Left lung (tissue), 10 donors: Measurements from ENCODE around the gene LIM2. TPM values are rescaled to one million over a fixed set of nuclear protein-coding genes. Genes with fewer than 3 reads are reported as not detected.
"Not testable (repeated sequence)": the region's sequence is repeated elsewhere in the genome, so short reads cannot be mapped to it uniquely, and the experiment has no call there.

Source experiments
- ATAC-seq: fragments of 200-7000 bp; cut with Tn5 transposase; one replicate; pipeline ENCODE4 v1.9.1; 2020; ENCODE audit warnings: moderate library complexity
- DNase-seq, 4 donors: peaks; one replicate each; pipeline ENCODE4 v3.0.0-alpha.2; 2013 to 2020
- H3K27ac ChIP-seq, 2 donors: fragments of 200-600 bp; sonication (generic) in 1 of 2; one replicate each; pipeline versions ENCODE4 v1.5.0 to v1.8.0; 2020 to 2021
- H3K27me3 ChIP-seq, 2 donors: fragments of 200-600 bp; sonication (generic) in 1 of 2; one replicate each; pipeline versions ENCODE4 v1.5.0 to v1.8.0; 2020 to 2021
- H3K36me3 ChIP-seq, 2 donors: fragments of 200-600 bp; sonication (generic) in 1 of 2; one replicate each; pipeline versions ENCODE4 v1.5.0 to v1.8.0; 2020 to 2021
- H3K4me1 ChIP-seq, 2 donors: fragments of 200-600 bp; one replicate each; pipeline ENCODE4 v1.8.0; 2021
- H3K4me3 ChIP-seq, 2 donors: fragments of 200-600 bp; sonication (generic) in 1 of 2; one replicate each; pipeline versions ENCODE4 v1.5.0 to v1.8.0; 2020 to 2021; ENCODE audit warnings: mild to moderate bottlenecking in 1 of 2
- H3K9me3 ChIP-seq, 2 donors: fragments of 200-600 bp; sonication (generic) in 1 of 2; one replicate each; pipeline versions ENCODE4 v1.5.0 to v1.8.0; 2020 to 2021
- CTCF ChIP-seq, 2 donors: fragments of 200-600 bp; sonication (generic) in 1 of 2; IDR thresholded peaks; one replicate each; pipeline versions ENCODE4 v1.5.0 to v1.8.0; 2021; ENCODE audit warnings: antibody characterized with exemption in 2 of 2
- intact Hi-C, 2 donors: fragments of 100-400 bp; cut with DNase I; formaldehyde crosslinking; loops; one replicate each; pipeline versions ENCODE4 v1.11.2 to v1.14.2; 2022
- polyA plus RNA-seq, 6 donors: library from polyadenylated mRNA; unstranded; fragments of 120-200 nt; gene quantifications; one replicate each; pipeline ENCODE4 v1.2.1, GENCODE V29; 2013; ENCODE audit not compliant: insufficient read length in 6 of 6
- total RNA-seq, 2 donors: library from RNA; stranded (reverse); fragmentation: NEBNext Ultra II Directional; extraction: Animal tissue kit (Norgen Biotek cat#: 25700); gene quantifications; one replicate each; pipeline ENCODE4 v1.2.1, GENCODE V29; 2021
- donor health status: DM: no; HTN: yes; CAD: no.
- donor health status: DM: no; HTN: no; CAD: no.

LIM2 gene
- total and polyA plus RNA-seq, 8 donors: not detected

- Histone ChIP-seq H3K27ac (peak overlapping the region in 1 of 2 donors; percentile 48), H3K4me1 (peaks cover 0 to 43% of the 10 kb centered on the region in 2 donors), H3K36me3 (no peaks in the 10 kb centered on the region), H3K9me3 (no peaks in the 10 kb centered on the region), H3K27me3 (peaks cover 0 to 23% of the 10 kb centered on the region in 2 donors), H3K4me3 (no peak overlapping the region)
- ATAC-seq: peak; percentile 42
- TF ChIP-seq CTCF (IDR thresholded peaks at IDR 0.05): no peak
- peak in 1 of 4 donors; percentile 50 for DNase-seq
- intact Hi-C loops: no loop called here
Observed at GRCh38 chr19:51427201-51427600, 39.4 kb upstream of the LIM2 start.

GRCh38 chr19:51422053-51422448 is 34.3 kb upstream of the LIM2 start:
- DNase-seq (peak; percentile 66 to 99 (median 90)), ATAC-seq (peak; percentile 98)
- Histone ChIP-seq H3K4me3 (peak overlapping the region in 1 of 2 donors; percentile 20), H3K27me3 (peaks cover 0 to 54% of the 10 kb centered on the region in 2 donors), H3K27ac (no peak overlapping the region), H3K9me3 (no peaks in the 10 kb centered on the region), H3K36me3 (no peaks in the 10 kb centered on the region), H3K4me1 (peaks cover 0 to 45% of the 10 kb centered on the region in 2 donors)
- peak; percentile 99 to 100 for TF ChIP-seq CTCF (IDR thresholded peaks at IDR 0.05)
- intact Hi-C loops: no loop called here

- Histone ChIP-seq H3K27me3 (peaks cover 0 to 60% of the 10 kb centered on the region in 2 donors), H3K9me3 (no peaks in the 10 kb centered on the region), H3K4me3 (peak overlapping the region in 1 of 2 donors; percentile 20), H3K4me1 (peaks cover 0 to 48% of the 10 kb centered on the region in 2 donors), H3K27ac (no peak overlapping the region), H3K36me3 (no peaks in the 10 kb centered on the region)
- no peak for TF ChIP-seq CTCF (IDR thresholded peaks at IDR 0.05)
- DNase-seq (no peak), ATAC-seq (no peak)
- intact Hi-C loops: no loop called here
Observed at GRCh38 chr19:51421229-51422052, 33.7 kb upstream of the LIM2 start.

- intact Hi-C loops, H3K9me3 ChIP-seq, H3K36me3 ChIP-seq, H3K4me3 ChIP-seq, ATAC-seq, H3K27ac ChIP-seq, DNase-seq: not testable (repeated sequence)
- peaks cover 0 to 61% of the 10 kb centered on the region in 2 donors for H3K27me3 ChIP-seq
- peaks cover 0 to 58% of the 10 kb centered on the region in 2 donors for H3K4me1 ChIP-seq
Observed at GRCh38 chr19:51420511-51420910, 32.7 kb upstream of the LIM2 start.

- Histone ChIP-seq H3K36me3 (peaks cover 0 to 18% of the 10 kb centered on the region in 2 donors), H3K4me1 (peaks cover 0 to 69% of the 10 kb centered on the region in 2 donors), H3K27me3 (peaks cover 0 to 65% of the 10 kb centered on the region in 2 donors), H3K4me3 (no peak overlapping the region), H3K27ac (no peak overlapping the region), H3K9me3 (no peaks in the 10 kb centered on the region)
- no peak for TF ChIP-seq CTCF (IDR thresholded peaks at IDR 0.05)
- DNase-seq (no peak), ATAC-seq (no peak)
- intact Hi-C loops: no loop called here
Observed at GRCh38 chr19:51418707-51419106, 30.9 kb upstream of the LIM2 start.
